SK-N-SH (cell line): ENCODE results near the gene DLGAP3. TPM values are rescaled to one million over a fixed set of nuclear protein-coding genes. Genes with fewer than 3 reads are reported as not detected.

Experiments used
- CTCF ChIA-PET: fragments of 300-600, 350-600 bp; formaldehyde crosslinking; extraction: SDS; loops from one replicate; lab custom pipeline; 2021; lab: Yijun Ruan, JAX
- POLR2A ChIA-PET: fragments of 350-600 bp; sonication (Branson Sonifier 250); formaldehyde crosslinking; extraction: SDS; loops from one replicate; lab custom pipeline; 2020; ENCODE audit warnings: antibody characterized with exemption, inconsistent platforms; lab: Yijun Ruan, JAX
- DNase-seq: peaks from one replicate; pipeline ENCODE4 v3.0.0; 2012
- H2AFZ ChIP-seq: fragments of 200-600 bp; sonication (generic); 2 replicates; pipeline ENCODE4 v1.8.1; 2016; ENCODE audit warnings: antibody characterized with exemption, mild to moderate bottlenecking, low read depth
- H3F3A ChIP-seq: fragments of 200-600 bp; sonication (generic); replicated peaks from 2 replicates; pipeline ENCODE3; 2016; ENCODE audit warnings: antibody characterized with exemption, mild to moderate bottlenecking; ENCODE audit not compliant: insufficient read depth
- H3K27ac ChIP-seq, 2 experiments: fragments of 200-500 bp in 1 of 2; fragments of 200-600 bp in 1 of 2; sonication (Bioruptor generic) in 1 of 2; sonication (generic), shearing (Covaris generic) in 1 of 2; 2 replicates each; pipeline versions ENCODE4 v1.5.1 to v1.6.1; 2014 to 2016; ENCODE audit warnings: low read depth in 2 of 2, inconsistent platforms in 1 of 2, low read length in 1 of 2, mild to moderate bottlenecking in 1 of 2, mixed read lengths in 1 of 2
- H3K27me3 ChIP-seq: fragments of 200-600 bp; sonication (generic), shearing (Covaris generic); 2 replicates; pipeline ENCODE4 v1.6.1; 2016; ENCODE audit warnings: mixed run types; ENCODE audit not compliant: insufficient read depth
- H3K36me3 ChIP-seq, 2 experiments: fragments of 200-500 bp in 1 of 2; fragments of 200-600 bp in 1 of 2; sonication (Bioruptor generic) in 1 of 2; sonication (generic) in 1 of 2; replicated peaks in 1 of 2; 2 replicates each; pipeline versions ENCODE3 to v1.5.1; 2014 to 2016; ENCODE audit warnings: low read length in 1 of 2, mild to moderate bottlenecking in 1 of 2; ENCODE audit not compliant: insufficient read depth in 2 of 2, control insufficient read depth in 1 of 2
- H3K4me1 ChIP-seq, 2 experiments: fragments of 200-500 bp in 1 of 2; fragments of 200-600 bp in 1 of 2; sonication (Bioruptor generic) in 1 of 2; sonication (generic), shearing (Covaris generic) in 1 of 2; 2 replicates each; pipeline versions ENCODE4 v1.5.1 to v1.6.1; 2014 to 2016; ENCODE audit warnings: low read depth in 1 of 2, low read length in 1 of 2, mixed run types in 1 of 2; ENCODE audit not compliant: insufficient read depth in 2 of 2, control insufficient read depth in 1 of 2
- H3K4me2 ChIP-seq: fragments of 200-600 bp; sonication (generic), shearing (Covaris generic); 2 replicates; pipeline ENCODE4 v1.6.1; 2017; ENCODE audit warnings: mixed run types
- H3K4me3 ChIP-seq, 2 experiments: fragments of 200-500 bp in 1 of 2; fragments of 200-600 bp in 1 of 2; sonication (Bioruptor generic) in 1 of 2; sonication (generic), shearing (Covaris generic) in 1 of 2; 2 replicates each; pipeline versions ENCODE4 v1.5.1 to v1.8.1; 2014 to 2016; ENCODE audit warnings: low read depth in 2 of 2, inconsistent platforms in 1 of 2, low read length in 1 of 2, mild to moderate bottlenecking in 1 of 2, mixed read lengths in 1 of 2, moderate library complexity in 1 of 2
- H3K79me2 ChIP-seq: fragments of 200-600 bp; sonication (generic); 2 replicates; pipeline ENCODE4 v1.8.1; 2017; ENCODE audit warnings: mild to moderate bottlenecking; ENCODE audit not compliant: insufficient read depth
- H3K9ac ChIP-seq: fragments of 200-600 bp; sonication (generic); 2 replicates; pipeline ENCODE4 v1.6.1; 2017; ENCODE audit warnings: mixed run types
- H3K9me2 ChIP-seq: fragments of 200-600 bp; sonication (generic); 2 replicates; pipeline ENCODE4 v1.6.1; 2017; ENCODE audit warnings: mixed run types
- H3K9me3 ChIP-seq: fragments of 200-600 bp; sonication (generic); 2 replicates; pipeline ENCODE4 v1.6.1; 2017; ENCODE audit warnings: mixed run types, mild to moderate bottlenecking, moderate library complexity
- H4K20me1 ChIP-seq: fragments of 200-600 bp; sonication (generic); 2 replicates; pipeline ENCODE4 v1.6.1; 2017; ENCODE audit warnings: mild to moderate bottlenecking, mixed run types; ENCODE audit not compliant: insufficient read depth
- EP300 ChIP-seq, 2 experiments: IDR thresholded peaks; 2 replicates each; pipeline versions ENCODE4 v1.4.0 to v1.6.1; 2012; ENCODE audit warnings: borderline replicate concordance in 1 of 2, low read depth in 1 of 2, low read length in 1 of 2
- EZH2phosphoT487 ChIP-seq: fragments of 200-600 bp; sonication (generic); IDR thresholded peaks from 2 replicates; pipeline ENCODE4 v1.6.1; 2017; ENCODE audit warnings: low read depth, mixed run types, mild to moderate bottlenecking, antibody characterized with exemption, moderate library complexity, borderline replicate concordance
- FOSL2 ChIP-seq: IDR thresholded peaks from 2 replicates; pipeline ENCODE4 v1.4.0; 2012; ENCODE audit warnings: low read depth, mild to moderate bottlenecking, moderate library complexity, borderline replicate concordance
- FOXJ3 ChIP-seq: sonication (generic); formaldehyde crosslinking; IDR thresholded peaks from 2 replicates; pipeline ENCODE4 v1.5.1; 2020; ENCODE audit warnings: mild to moderate bottlenecking, missing genetic modification reagents
- GABPA ChIP-seq: IDR thresholded peaks from 2 replicates; pipeline ENCODE4 v1.4.0; 2012; ENCODE audit warnings: low read depth, mild to moderate bottlenecking
- IRF3 ChIP-seq: fragments of 150-350 bp; IDR thresholded peaks from 2 replicates; pipeline ENCODE4 v1.6.1; 2016; ENCODE audit warnings: mild to moderate bottlenecking, low read depth, low read length
- JUND ChIP-seq: IDR thresholded peaks from 2 replicates; pipeline ENCODE4 v1.4.0; 2012
- MEF2A ChIP-seq: IDR thresholded peaks from 2 replicates; pipeline ENCODE4 v1.4.0; 2012; ENCODE audit warnings: low read depth, borderline replicate concordance
- NFIC ChIP-seq: IDR thresholded peaks from 2 replicates; pipeline ENCODE4 v1.4.0; 2012; ENCODE audit warnings: borderline replicate concordance
- NRF1 ChIP-seq: IDR thresholded peaks from 2 replicates; pipeline ENCODE4 v1.6.1; 2012; ENCODE audit warnings: low read depth, mild to moderate bottlenecking, low read length
- RAD21 ChIP-seq: IDR thresholded peaks from 2 replicates; pipeline ENCODE4 v1.6.1; 2012; ENCODE audit warnings: mild to moderate bottlenecking, low read length
- TCF12 ChIP-seq: IDR thresholded peaks from 2 replicates; pipeline ENCODE4 v1.4.0; 2012
- USF2 ChIP-seq: fragments of 150-350 bp; IDR thresholded peaks from 2 replicates; pipeline ENCODE4 v1.6.1; 2017; ENCODE audit warnings: antibody characterized with exemption, low read length, low read depth, borderline replicate concordance
- polyA plus RNA-seq, 3 experiments: library from polyadenylated mRNA; depleted of rRNA; stranded (reverse); fragments of >200 nt; gene quantifications; 2 replicates each; pipeline ENCODE4 v1.2.3, GENCODE V29; 2012

DLGAP3 gene
- polyA plus RNA-seq, 1 of the 3 experiments (the other 2 are of a cell fraction): 0.15 TPM

DNA sequence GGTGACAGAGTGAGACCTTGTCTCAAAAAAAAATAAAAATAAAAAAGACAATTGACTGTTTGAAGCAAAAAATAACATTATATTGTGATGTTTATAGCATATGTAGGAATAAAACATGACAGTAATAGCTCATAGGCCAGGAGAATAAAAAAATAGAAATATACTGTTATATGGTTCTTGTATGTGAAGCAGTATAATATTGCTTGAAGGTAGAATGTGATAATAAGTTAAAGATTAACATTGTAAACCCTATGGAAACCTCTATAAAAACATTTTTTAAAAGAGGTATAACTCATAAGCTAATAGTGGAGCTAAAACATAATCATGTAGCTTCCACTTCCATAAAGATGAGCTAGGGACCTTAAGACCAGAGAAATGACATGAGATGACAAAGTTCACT, 113.1 kb downstream of the DLGAP3 start:
- no peaks in the 10 kb centered on the region for H3F3A ChIP-seq
- no peaks in the 10 kb centered on the region for H3K27me3 ChIP-seq
- H3K36me3 ChIP-seq: no peaks in the 10 kb centered on the region
- no peak overlapping the region for H3K4me2 ChIP-seq
- no peaks in the 10 kb centered on the region for H3K79me2 ChIP-seq
- H3K9me2 ChIP-seq: no peaks in the 10 kb centered on the region
- no peak for DNase-seq
- H3K9ac ChIP-seq: no peak overlapping the region
- ChIA-PET POLR2A (no interaction called here), CTCF (interaction anchor here (2.2 to 2.6 kb wide), 2 partner anchors 30 to 36 kb away, joined by 7 to 13 read pairs; no protein-coding TSS in a partner anchor)
- H3K9me3 ChIP-seq: no peaks in the 10 kb centered on the region
- no peak overlapping the region for H3K27ac ChIP-seq
- H3K4me3 ChIP-seq: no peak overlapping the region
- H2AFZ ChIP-seq: no peak overlapping the region
- no peaks in the 10 kb centered on the region for H3K4me1 ChIP-seq
- no peaks in the 10 kb centered on the region for H4K20me1 ChIP-seq
- TF ChIP-seq EZH2phosphoT487 (no peak), FOXJ3 (CRISPR knock-in tag) (no peak), TCF12 (no peak), NRF1 (no peak), USF2 (no peak), NFIC (no peak), JUND (no peak), EP300 (IDR thresholded peaks at IDR 0.05; ENCODE audit: borderline replicate concordance in 1 of 2, low read depth in 1 of 2, low read length in 1 of 2) (no peak), MEF2A (no peak), FOSL2 (no peak), IRF3 (no peak), RAD21 (no peak), GABPA (no peak)

Other genes starting within 250 kb of the DLGAP3 start
- gene GJB5, start 174.6 kb downstream of the DLGAP3 start, polyA plus RNA-seq (2012; rRNA removed): not detected in 2 replicates
- not detected in 2 replicates for gene GJB4, start 169.9 kb downstream of the DLGAP3 start, polyA plus RNA-seq (2012; rRNA removed)
- gene GJB3, start 148.4 kb downstream of the DLGAP3 start, polyA plus RNA-seq (2012; rRNA removed): not detected in 2 replicates
- not detected in 2 replicates for gene GJA4, start 136.7 kb downstream of the DLGAP3 start, polyA plus RNA-seq (2012; rRNA removed)
- gene SMIM12, start 69.9 kb downstream of the DLGAP3 start, polyA plus RNA-seq (2012; rRNA removed): 42.3 and 46.7 TPM in 2 replicates
- gene TMEM35B, start 55.7 kb upstream of the DLGAP3 start, polyA plus RNA-seq (2012; rRNA removed): 47.4 and 61.7 TPM in 2 replicates
- 7.6 and 7.7 TPM in 2 replicates for gene ZMYM6, start 102.3 kb upstream of the DLGAP3 start, polyA plus RNA-seq (2012; rRNA removed)
- 4.1 and 6.4 TPM in 2 replicates for gene ZMYM1, start 149.7 kb upstream of the DLGAP3 start, polyA plus RNA-seq (2012; rRNA removed)